A549 (cell line): ENCODE data around the gene GGCX. TPM values are rescaled to one million over a fixed set of nuclear protein-coding genes. Genes with fewer than 3 reads are reported as not detected.

ENCODE experiments used
- ATAC-seq, 2 experiments: fragments of 200-7000 bp in 1 of 2; fragments of >200 bp in 1 of 2; cut with Nextera tagmentation in 1 of 2; cut with Tn5 transposase in 1 of 2; 3 replicates each; pipeline versions ENCODE4 v1.8.0 to v1.9.1; 2018 to 2020; ENCODE audit warnings: mild to moderate bottlenecking in 1 of 2, moderate library complexity in 1 of 2
- CTCF ChIA-PET: fragments of 300-600 bp; sonication (Branson Sonifier 250); formaldehyde crosslinking; extraction: SDS; loops from one replicate; lab custom pipeline; 2021; ENCODE audit warnings: antibody characterized with exemption, inconsistent platforms; lab: Yijun Ruan, JAX
- POLR2A ChIA-PET: fragments of 350-600 bp; formaldehyde crosslinking; extraction: SDS; loops from one replicate; lab custom pipeline; 2021; ENCODE audit warnings: antibody characterized with exemption, inconsistent platforms; lab: Yijun Ruan, JAX
- DNase-seq, 2 experiments: peaks; one replicate each; pipeline versions ENCODE4 v3.0.0 to v3.0.0-alpha.2; 2011 to 2016; ENCODE audit warnings: low read depth in 1 of 2, low spot score in 1 of 2
- FAIRE-seq: peaks from 2 replicates; lab custom pipeline; 2011; peaks lifted over from hg19 to GRCh38; lab: Jason Lieb, UNC
- H3K27ac ChIP-seq, 2 experiments: fragments of >200 bp; sonication (Bioruptor Twin); formaldehyde crosslinking; 3 replicates each; pipeline ENCODE4 v1.5.1; 2016 to 2017
- H3K4me1 ChIP-seq: fragments of >200 bp; sonication (Bioruptor Twin); formaldehyde crosslinking; 3 replicates; pipeline ENCODE4 v1.6.1; 2016
- H3K4me2 ChIP-seq: fragments of >200 bp; sonication (Bioruptor Twin); formaldehyde crosslinking; 3 replicates; pipeline ENCODE4 v1.6.1; 2016
- H3K4me3 ChIP-seq: fragments of >200 bp; sonication (Bioruptor Twin); formaldehyde crosslinking; 3 replicates; pipeline ENCODE4 v1.5.1; 2016
- H3K9me3 ChIP-seq: fragments of >200 bp; sonication (Bioruptor Twin); formaldehyde crosslinking; 3 replicates; pipeline ENCODE4 v1.6.1; 2016
- ATOH8 ChIP-seq: fragments of 250-450 bp; sonication (Bioruptor Pico); IDR thresholded peaks from 2 replicates; pipeline ENCODE4 v1.5.0; 2020; ENCODE audit warnings: low read depth, mild to moderate bottlenecking, moderate library complexity
- BCL3 ChIP-seq: fragments of >200 bp; sonication (Bioruptor Twin); formaldehyde crosslinking; IDR thresholded peaks from 3 replicates; pipeline ENCODE4 v1.6.1; 2016
- BHLHE40 ChIP-seq: IDR thresholded peaks from 2 replicates; pipeline ENCODE4 v1.6.1; 2012; ENCODE audit warnings: low read depth, low read length, inconsistent platforms
- CBX8 ChIP-seq: fragments of 200-600 bp; sonication (generic); IDR thresholded peaks from 2 replicates; pipeline ENCODE4 v1.6.1; 2016
- CEBPB ChIP-seq, 2 experiments: fragments of >200 bp in 1 of 2; sonication (Bioruptor Twin) in 1 of 2; formaldehyde crosslinking in 1 of 2; IDR thresholded peaks; 2 replicates each; pipeline ENCODE4 v1.6.1; 2012 to 2016
- CHD2 ChIP-seq: fragments of 150-350 bp; IDR thresholded peaks from 2 replicates; pipeline ENCODE4 v1.6.1; 2014; ENCODE audit warnings: low read length; ENCODE audit not compliant: partially characterized antibody
- CHD4 ChIP-seq: fragments of 200-600 bp; sonication (generic); IDR thresholded peaks from 2 replicates; pipeline ENCODE4 v1.6.1; 2016; ENCODE audit warnings: antibody characterized with exemption, mild to moderate bottlenecking, borderline replicate concordance
- E2F6 ChIP-seq: IDR thresholded peaks from 2 replicates; pipeline ENCODE4 v1.6.1; 2012; ENCODE audit warnings: low read depth, borderline replicate concordance
- EP300 ChIP-seq, 2 experiments: fragments of >200 bp; sonication (Bioruptor Twin); formaldehyde crosslinking; IDR thresholded peaks; 2 replicates in 1 of 2; 3 replicates in 1 of 2; pipeline ENCODE4 v1.6.1; 2016 to 2017
- ESRRA ChIP-seq: fragments of 150-350 bp; IDR thresholded peaks from 2 replicates; pipeline ENCODE4 v1.6.1; 2014; ENCODE audit warnings: mild to moderate bottlenecking, low read length, borderline replicate concordance
- FOSB ChIP-seq: fragments of 250-450 bp; sonication (Bioruptor Pico); IDR thresholded peaks from 2 replicates; pipeline ENCODE4 v1.5.0; 2020; ENCODE audit warnings: mild to moderate bottlenecking, moderate library complexity
- FOXS1 ChIP-seq: fragments of 250-450 bp; sonication (Bioruptor Pico); IDR thresholded peaks from 2 replicates; pipeline ENCODE4 v1.5.0; 2020; ENCODE audit warnings: mild to moderate bottlenecking, moderate library complexity
- GATA3 ChIP-seq: IDR thresholded peaks from 2 replicates; pipeline ENCODE4 v1.6.1; 2012; ENCODE audit warnings: borderline replicate concordance
- HDAC2 ChIP-seq: fragments of 200-600 bp; sonication (generic); IDR thresholded peaks from 2 replicates; pipeline ENCODE4 v1.6.1; 2016
- HOXA7 ChIP-seq: fragments of 250-450 bp; sonication (Bioruptor Pico); IDR thresholded peaks from 2 replicates; pipeline ENCODE4 v1.5.0; 2020; ENCODE audit warnings: mild to moderate bottlenecking, moderate library complexity
- HOXB13 ChIP-seq: fragments of 250-450 bp; sonication (Bioruptor Pico); IDR thresholded peaks from 2 replicates; pipeline ENCODE4 v1.5.0; 2020; ENCODE audit warnings: low read depth, mild to moderate bottlenecking, moderate library complexity
- HOXB5 ChIP-seq: fragments of 250-450 bp; sonication (Bioruptor Pico); IDR thresholded peaks from 2 replicates; pipeline ENCODE4 v1.5.0; 2020; ENCODE audit warnings: mild to moderate bottlenecking, moderate library complexity
- JUN ChIP-seq, 2 experiments: fragments of >200 bp; sonication (Bioruptor Twin); formaldehyde crosslinking; IDR thresholded peaks; 2 replicates in 1 of 2; 3 replicates in 1 of 2; pipeline ENCODE4 v1.6.1; 2016 to 2017
- JUNB ChIP-seq: fragments of >200 bp; sonication (Bioruptor Twin); formaldehyde crosslinking; IDR thresholded peaks from 2 replicates; pipeline ENCODE4 v1.6.1; 2016
- KDM1A ChIP-seq: fragments of 200-600 bp; sonication (generic); IDR thresholded peaks from 2 replicates; pipeline ENCODE4 v1.6.1; 2016; ENCODE audit warnings: low read depth, mild to moderate bottlenecking
- KDM5A ChIP-seq: fragments of 200-600 bp; sonication (generic); IDR thresholded peaks from 2 replicates; pipeline ENCODE4 v1.6.1; 2016; ENCODE audit warnings: antibody characterized with exemption, mild to moderate bottlenecking
- MAX ChIP-seq: IDR thresholded peaks from 2 replicates; pipeline ENCODE4 v1.6.1; 2012
- MAZ ChIP-seq: fragments of 150-350 bp; IDR thresholded peaks from 2 replicates; pipeline ENCODE4 v1.6.1; 2014; ENCODE audit warnings: antibody characterized with exemption, low read depth, low read length, borderline replicate concordance
- MYC ChIP-seq: IDR thresholded peaks from 2 replicates; pipeline ENCODE4 v1.6.1; 2012; ENCODE audit warnings: mild to moderate bottlenecking, inconsistent platforms, low read length, improper control_type of control experiment, borderline replicate concordance
- PHF8 ChIP-seq: fragments of 200-600 bp; sonication (generic); IDR thresholded peaks from 2 replicates; pipeline ENCODE4 v1.6.1; 2016; ENCODE audit warnings: low read depth, mild to moderate bottlenecking, antibody characterized with exemption, moderate library complexity, borderline replicate concordance
- POLR2A ChIP-seq: IDR thresholded peaks from 2 replicates; pipeline ENCODE4 v1.6.1; 2012; ENCODE audit warnings: mild to moderate bottlenecking, low read length
- POLR2AphosphoS2 ChIP-seq: conservative IDR thresholded peaks from 2 replicates; pipeline ENCODE4 v1.6.1; 2012; ENCODE audit warnings: low read length, improper control_type of control experiment, inconsistent platforms
- RARB ChIP-seq: fragments of 250-450 bp; sonication (Bioruptor Pico); IDR thresholded peaks from 2 replicates; pipeline ENCODE4 v1.8.0; 2021; ENCODE audit warnings: mild to moderate bottlenecking, moderate library complexity
- RCOR1 ChIP-seq: fragments of 150-350 bp; IDR thresholded peaks from 2 replicates; pipeline ENCODE4 v1.6.1; 2014; ENCODE audit warnings: antibody characterized with exemption, low read length, low read depth
- RFX5 ChIP-seq: fragments of 450-650 bp; IDR thresholded peaks from 2 replicates; pipeline ENCODE4 v1.7.1; 2014; ENCODE audit warnings: antibody characterized with exemption, mild to moderate bottlenecking, moderate library complexity
- RNF2 ChIP-seq: fragments of 200-600 bp; sonication (generic); IDR thresholded peaks from 2 replicates; pipeline ENCODE4 v1.6.1; 2016; ENCODE audit warnings: low read depth, mild to moderate bottlenecking, antibody characterized with exemption, moderate library complexity, borderline replicate concordance
- SMC3 ChIP-seq: fragments of >200 bp; sonication (Bioruptor Twin); formaldehyde crosslinking; IDR thresholded peaks from 3 replicates; pipeline ENCODE4 v1.6.1; 2018; ENCODE audit warnings: inconsistent platforms
- SREBF2 ChIP-seq: fragments of 450-650 bp; IDR thresholded peaks from 2 replicates; pipeline ENCODE4 v1.6.1; 2014; ENCODE audit warnings: mild to moderate bottlenecking, moderate library complexity
- TP53 ChIP-seq: fragments of 250-450 bp; sonication (Bioruptor Pico); IDR thresholded peaks from 2 replicates; pipeline ENCODE4 v1.5.0; 2021; ENCODE audit warnings: mild to moderate bottlenecking, moderate library complexity
- ZFP36 ChIP-seq: fragments of 450-650 bp; IDR thresholded peaks from 2 replicates; pipeline ENCODE4 v1.6.1; 2014; ENCODE audit warnings: borderline replicate concordance; ENCODE audit not compliant: partially characterized antibody
- ZSCAN20 ChIP-seq: fragments of 250-450 bp; sonication (Bioruptor Pico); IDR thresholded peaks from 2 replicates; pipeline ENCODE4 v1.8.0; 2022; ENCODE audit warnings: mild to moderate bottlenecking, moderate library complexity
- WGBS: methylation state at CpG from one replicate; pipeline ENCODE4 v1.1.6; 2017; ENCODE audit errors: missing lambda C conversion rate; 5-methylcytosine and 5-hydroxymethylcytosine counted together
- polyA plus RNA-seq, 4 experiments: library from polyadenylated mRNA; depleted of rRNA in 3 of 4; stranded (reverse); fragments of >200 nt; fragmentation: RNase III in 1 of 4; extraction: RNeasy Plus Mini Kit Qiagen cat#74134 plus additional on column Dnase treatment in 1 of 4; gene quantifications; 2 replicates in 3 of 4; 3 replicates in 1 of 4; pipeline ENCODE4 v1.2.3, GENCODE V29; 2011 to 2017
- TF ChIP-seq, protein P1 (sequence below): IDR thresholded peaks from 2 replicates; pipeline ENCODE4 v1.6.1; 2012
- TF ChIP-seq, protein P2 (sequence below): fragments of 250-450 bp; sonication (Bioruptor Pico); IDR thresholded peaks from 2 replicates; pipeline ENCODE4 v1.5.0; 2021; ENCODE audit warnings: mild to moderate bottlenecking, moderate library complexity, borderline replicate concordance

The GGCX gene
- polyA plus RNA-seq, 2 of the 4 experiments (the other 2 are of a cell fraction), result 39.0 to 55.1 TPM

DNA sequence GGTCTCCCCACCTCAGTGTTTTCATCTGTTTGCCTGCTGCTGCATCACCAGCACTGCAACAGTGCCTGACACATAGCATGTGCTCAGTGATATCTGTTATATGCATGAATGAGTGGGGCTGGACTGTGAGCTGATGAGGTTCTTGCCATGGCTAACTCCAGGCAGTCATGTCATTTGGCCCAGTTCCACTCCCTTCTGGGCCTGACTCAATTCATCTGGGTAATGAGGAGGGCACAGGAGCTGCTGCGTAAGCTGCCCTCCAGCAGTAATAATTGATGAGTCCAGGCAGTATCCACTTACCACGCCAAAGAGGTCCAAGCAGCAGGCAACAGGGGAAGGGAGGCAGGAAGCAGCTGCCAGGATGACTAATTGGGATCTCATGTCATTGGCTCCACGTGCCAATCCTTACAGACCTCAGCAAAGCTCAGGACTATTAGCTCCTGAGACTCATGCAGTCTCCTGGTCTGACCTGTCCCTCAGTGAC lies 56.5 kb downstream of the GGCX start:
- peak; percentile 79 to 82 for ATAC-seq
- H3K27ac ChIP-seq, result peak overlapping the region; percentile 61 to 83
- ChIA-PET CTCF (interaction anchor here (0.8 to 6.0 kb wide), 14 partner anchors 14 to 84 kb away, joined by 3 to 43 read pairs (median 6); partner anchors contain the start of gene MAT2A), POLR2A (interaction anchor here (0.7 to 4.4 kb wide), 6 partner anchors 12 to 83 kb away, joined by 3 to 88 read pairs (median 6); partner anchors contain the start of gene MAT2A)
- H3K4me2 ChIP-seq, result peak overlapping the region; percentile 50
- peaks cover 41% of the 10 kb centered on the region for H3K4me1 ChIP-seq
- peak; percentile 36 for FAIRE-seq
- no peaks in the 10 kb centered on the region for H3K9me3 ChIP-seq
- DNase-seq, result peak; percentile 59 to 75
- WGBS, result 18% methylated on average over 3 of the region's 3 CpGs
- no peak overlapping the region for H3K4me3 ChIP-seq
- no peak for TF ChIP-seq FOXS1 (CRISPR knock-in tag)
- TF ChIP-seq RCOR1, result no peak
- no peak for TF ChIP-seq POLR2A
- no peak for TF ChIP-seq KDM5A
- TF ChIP-seq MAX, result peak; percentile 94
- TF ChIP-seq FOSB, result no peak
- TF ChIP-seq RNF2, result no peak
- peak; percentile 71; the same call in 1 of the 2 replicates for TF ChIP-seq HOXB5 (CRISPR knock-in tag)
- no peak for TF ChIP-seq SREBF2
- no peak for TF ChIP-seq POLR2AphosphoS2
- no peak for TF ChIP-seq HOXB13 (CRISPR knock-in tag)
- TF ChIP-seq BCL3, result no peak
- TF ChIP-seq CHD4, result no peak
- TF ChIP-seq JUNB, result 0 out of 2 replicates have a peak, but pooled peaks have one; percentile 45
- TF ChIP-seq RARB (CRISPR knock-in tag), result no peak
- peak in 1 of 2 experiments; percentile 46; a peak in 2 of 5 replicates for TF ChIP-seq JUN (IDR thresholded peaks at IDR 0.05)
- TF ChIP-seq MAZ, result no peak
- TF ChIP-seq KDM1A, result no peak
- TF ChIP-seq EP300 (IDR thresholded peaks at IDR 0.05), result no peak
- TF ChIP-seq, protein P1, sequence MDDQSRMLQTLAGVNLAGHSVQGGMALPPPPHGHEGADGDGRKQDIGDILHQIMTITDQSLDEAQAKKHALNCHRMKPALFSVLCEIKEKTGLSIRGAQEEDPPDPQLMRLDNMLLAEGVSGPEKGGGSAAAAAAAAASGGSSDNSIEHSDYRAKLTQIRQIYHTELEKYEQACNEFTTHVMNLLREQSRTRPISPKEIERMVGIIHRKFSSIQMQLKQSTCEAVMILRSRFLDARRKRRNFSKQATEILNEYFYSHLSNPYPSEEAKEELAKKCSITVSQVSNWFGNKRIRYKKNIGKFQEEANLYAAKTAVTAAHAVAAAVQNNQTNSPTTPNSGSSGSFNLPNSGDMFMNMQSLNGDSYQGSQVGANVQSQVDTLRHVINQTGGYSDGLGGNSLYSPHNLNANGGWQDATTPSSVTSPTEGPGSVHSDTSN, result no peak
- no peak; the same call in 1 of the 2 replicates for TF ChIP-seq E2F6
- no peak for TF ChIP-seq ZSCAN20 (CRISPR knock-in tag)
- TF ChIP-seq TP53, result no peak
- no peak for TF ChIP-seq ATOH8 (CRISPR knock-in tag)
- no peak for TF ChIP-seq HOXA7 (CRISPR knock-in tag)
- TF ChIP-seq CEBPB (IDR thresholded peaks at IDR 0.05), result no peak
- no peak for TF ChIP-seq ZFP36
- no peak for TF ChIP-seq PHF8
- TF ChIP-seq CBX8, result no peak
- TF ChIP-seq SMC3, result no peak; the same call in 2 of the 3 replicates
- TF ChIP-seq ESRRA, result no peak
- TF ChIP-seq MYC, result peak; percentile 36; the same call in 1 of the 2 replicates
- peak; percentile 48; the same call in 1 of the 2 replicates for TF ChIP-seq GATA3
- peak; percentile 79 for TF ChIP-seq BHLHE40
- no peak for TF ChIP-seq RFX5
- no peak for TF ChIP-seq HDAC2
- no peak for TF ChIP-seq CHD2
- TF ChIP-seq, protein P2, sequence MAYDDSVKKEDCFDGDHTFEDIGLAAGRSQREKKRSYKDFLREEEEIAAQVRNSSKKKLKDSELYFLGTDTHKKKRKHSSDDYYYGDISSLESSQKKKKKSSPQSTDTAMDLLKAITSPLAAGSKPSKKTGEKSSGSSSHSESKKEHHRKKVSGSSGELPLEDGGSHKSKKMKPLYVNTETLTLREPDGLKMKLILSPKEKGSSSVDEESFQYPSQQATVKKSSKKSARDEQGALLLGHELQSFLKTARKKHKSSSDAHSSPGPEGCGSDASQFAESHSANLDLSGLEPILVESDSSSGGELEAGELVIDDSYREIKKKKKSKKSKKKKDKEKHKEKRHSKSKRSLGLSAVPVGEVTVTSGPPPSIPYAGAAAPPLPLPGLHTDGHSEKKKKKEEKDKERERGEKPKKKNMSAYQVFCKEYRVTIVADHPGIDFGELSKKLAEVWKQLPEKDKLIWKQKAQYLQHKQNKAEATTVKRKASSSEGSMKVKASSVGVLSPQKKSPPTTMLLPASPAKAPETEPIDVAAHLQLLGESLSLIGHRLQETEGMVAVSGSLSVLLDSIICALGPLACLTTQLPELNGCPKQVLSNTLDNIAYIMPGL (CRISPR knock-in tag), result no peak
